Activated CD8-positive, alpha-beta memory T cell treated with anti-CD3 and anti-CD28 coated beads, Interleukin-2, amount 50 U/mL, for 48 hours (primary cell): ENCODE data around the gene STK38.
"Not testable (repeated sequence)": the region's sequence is repeated elsewhere in the genome, so short reads cannot be mapped to it uniquely, and the experiment has no call there.

Experiments used
- DNase-seq: peaks from one replicate; pipeline ENCODE4 v3.0.0-alpha.2; 2020

The STK38 gene

GRCh38 chr6:36479256-36479655, 68.0 kb downstream of the STK38 start:
- no peak for DNase-seq

GRCh38 chr6:36478051-36478526, 69.2 kb downstream of the STK38 start:
- no peak for DNase-seq

DNA sequence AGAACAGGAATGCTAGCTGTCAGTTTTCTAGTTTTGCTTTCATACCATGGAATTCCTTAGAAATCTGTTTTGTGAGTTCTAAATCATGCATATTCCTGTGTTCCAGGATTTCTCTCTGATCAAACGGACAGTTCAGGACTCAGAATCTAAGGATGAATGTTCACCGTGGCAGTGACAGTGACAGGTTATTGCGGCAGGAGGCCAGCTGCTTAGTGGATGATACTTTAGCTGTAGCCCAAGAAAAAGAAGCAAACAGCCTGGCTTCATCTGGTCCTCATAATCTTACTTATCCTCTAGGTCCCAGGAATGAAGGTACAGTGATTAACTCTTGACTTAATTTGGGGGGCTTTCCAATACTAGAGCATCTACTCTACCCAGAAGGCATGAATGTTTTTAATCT, 77.3 kb downstream of the STK38 start:
- DNase-seq, result no peak

- DNase-seq, result no peak
These were observed 78.1 kb downstream of the STK38 start for GRCh38 chr6:36469148-36469661.

DNA sequence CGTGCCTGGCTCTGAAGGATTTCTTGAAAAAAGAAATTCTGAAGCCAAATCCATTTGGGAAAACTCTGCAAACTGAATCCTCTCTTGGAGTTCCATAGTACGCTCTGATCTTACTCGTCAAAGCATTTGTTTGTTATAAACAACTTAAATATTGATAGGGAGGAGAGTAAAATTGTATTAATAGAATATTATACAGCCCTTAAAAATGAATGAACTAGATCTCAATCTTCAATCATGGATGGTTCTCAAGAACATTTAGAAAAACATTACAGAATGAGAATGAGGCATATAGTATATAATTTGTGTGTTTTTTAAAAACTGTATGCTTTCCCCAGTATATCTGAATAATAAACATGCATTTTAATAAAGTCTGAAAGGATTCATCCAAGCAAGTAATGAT, 79.7 kb downstream of the STK38 start:
- DNase-seq, result no peak

DNA sequence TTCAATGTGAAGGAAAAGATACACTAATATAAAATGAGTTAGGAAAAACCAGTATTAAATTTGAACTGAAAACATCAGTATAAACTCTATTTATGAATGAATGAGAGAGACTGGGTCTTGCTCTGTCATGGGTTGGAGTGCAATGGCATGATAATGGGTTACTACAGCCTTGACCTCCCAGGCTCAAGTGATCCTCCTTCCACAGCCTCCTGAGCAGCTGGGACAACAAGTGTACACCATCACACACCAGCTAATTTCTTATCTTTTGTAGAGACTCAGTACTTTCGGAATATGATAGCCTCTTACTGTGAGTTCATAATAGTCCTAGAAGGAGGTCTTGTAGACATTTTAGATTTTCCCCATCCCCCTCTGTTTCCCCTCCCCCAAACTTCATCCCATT, 83.0 kb downstream of the STK38 start:
- no peak for DNase-seq

DNA sequence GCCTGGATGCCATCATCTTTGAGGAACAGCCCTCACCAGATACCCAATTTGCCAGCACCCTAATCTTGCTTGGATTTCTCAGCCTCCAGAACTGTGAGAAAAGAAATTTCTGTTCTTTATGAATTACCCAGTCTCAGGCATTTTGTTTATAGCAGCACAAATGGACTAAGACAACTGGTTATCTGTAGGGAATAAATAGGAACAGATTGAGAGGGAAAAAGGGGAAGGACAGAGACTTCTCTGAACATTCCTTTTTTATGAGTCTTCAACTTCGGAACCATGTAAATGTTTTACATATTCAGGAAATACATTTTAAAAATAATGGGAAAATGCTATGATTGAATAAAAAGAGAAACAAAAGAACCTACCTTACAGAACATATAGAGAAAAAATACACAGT, 83.6 kb downstream of the STK38 start:
- no peak for DNase-seq

DNA sequence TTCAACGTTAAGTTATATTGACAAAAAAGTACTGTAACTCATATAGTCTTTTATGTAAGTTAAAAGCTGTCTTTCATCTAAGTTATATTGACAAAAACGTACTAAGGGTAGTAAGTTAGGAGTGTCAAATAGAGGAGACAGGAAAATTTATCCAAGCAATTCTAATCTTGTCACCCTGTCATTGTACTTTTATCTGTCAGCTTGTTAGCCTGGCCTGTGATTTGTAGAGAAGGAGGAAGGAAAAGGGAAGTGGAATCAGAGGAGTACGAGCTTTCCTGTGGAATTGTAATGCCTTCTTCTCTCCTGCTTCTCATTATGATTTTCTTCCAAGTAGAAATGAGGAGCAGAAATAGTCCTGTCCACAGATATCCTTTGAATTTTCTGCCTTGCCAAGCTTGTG, 85.6 kb downstream of the STK38 start:
- no peak for DNase-seq

- DNase-seq, result no peak
These were observed 86.4 kb downstream of the STK38 start for GRCh38 chr6:36460916-36461315.

- no peak for DNase-seq
These were observed 87.8 kb downstream of the STK38 start for GRCh38 chr6:36459501-36459900.

DNA sequence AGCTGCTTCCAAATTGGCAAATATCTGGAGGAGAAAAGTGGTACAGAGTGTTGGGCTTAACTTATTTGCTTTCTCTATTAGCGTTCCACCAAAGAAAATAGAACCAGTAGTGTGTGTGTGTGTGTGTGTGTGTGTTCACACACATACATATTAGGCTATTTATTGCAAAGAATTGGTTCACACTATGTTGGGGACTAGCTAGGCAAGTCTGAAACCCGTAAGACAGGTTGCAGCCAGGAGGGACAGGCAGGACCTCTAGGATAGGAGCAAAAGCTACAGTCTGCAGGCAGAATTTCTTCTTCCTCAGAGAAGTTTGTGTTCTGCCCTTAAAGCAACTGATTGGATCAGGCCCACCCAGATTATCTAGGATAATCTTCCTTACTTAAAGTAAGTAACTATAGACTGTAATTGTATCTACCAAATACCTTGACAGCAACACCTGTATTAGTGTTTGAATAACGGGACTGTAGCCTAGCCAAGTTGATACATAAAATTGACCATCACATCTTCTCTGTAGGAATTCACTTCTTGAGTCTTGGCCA, 91.7 kb downstream of the STK38 start:
- DNase-seq, result no peak

GRCh38 chr6:36452897-36453296, 94.4 kb downstream of the STK38 start:
- DNase-seq, result not testable (repeated sequence)

GRCh38 chr6:36449173-36449572, 98.1 kb downstream of the STK38 start:
- DNase-seq, result not testable (repeated sequence)

DNA sequence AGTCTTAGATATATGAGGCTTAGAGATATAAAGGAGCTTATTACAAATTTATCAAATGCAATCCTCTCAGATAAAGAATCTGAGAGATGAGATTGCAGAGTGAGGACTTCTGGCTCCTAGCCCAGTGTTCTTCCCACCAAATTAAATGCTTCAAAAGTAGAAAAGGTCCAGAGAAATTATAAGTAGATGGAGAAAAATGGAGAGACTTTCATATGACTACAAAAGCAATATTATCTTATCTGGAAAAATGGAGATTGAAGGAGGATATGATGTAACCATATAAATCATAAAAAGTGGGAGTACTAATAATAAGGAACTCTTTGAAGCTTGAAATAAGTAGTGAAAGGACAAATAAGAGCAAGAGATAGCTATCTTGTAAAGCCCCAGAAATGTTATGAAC, 101.7 kb downstream of the STK38 start:
- DNase-seq, result no peak

GRCh38 chr6:36444470-36444869, 102.8 kb downstream of the STK38 start:
- DNase-seq, result no peak
